ENCODE data around the gene FSTL3.

GRCh38 chr19:660793-661426 is 15.3 kb upstream of the FSTL3 start:
- TF ChIP-seq CTCF (IDR thresholded peaks at IDR 0.05): no peak
- no peak for TF ChIP-seq EP300 (IDR thresholded peaks at IDR 0.05)
- no peak for TF ChIP-seq POLR2A (IDR thresholded peaks at IDR 0.05)
- no peak for TF ChIP-seq POLR2AphosphoS5 (IDR thresholded peaks at IDR 0.05)
